HG02852 (cell line): ENCODE data around the gene ETV7.
"Not testable (repeated sequence)": the region's sequence is repeated elsewhere in the genome, so short reads cannot be mapped to it uniquely, and the experiment has no call there.

Experiments used
- ATAC-seq: cut with Tn5 transposase; IDR thresholded peaks from one replicate; pipeline ENCODE4 v1.9.1; 2021; ENCODE audit warnings: mild to moderate bottlenecking, moderate library complexity; ENCODE audit not compliant: unreplicated experiment

The ETV7 gene

GRCh38 chr6:36387440-36388303 lies at the start of gene ETV7:
ETV7 (minus strand) TSS chr6:36387669; CDS start chr6:36387541, 128 bp downstream.
- no peak for ATAC-seq

GRCh38 chr6:36436466-36436865 lies 49.0 kb upstream of the ETV7 start:
- ATAC-seq = no peak

- ATAC-seq = no peak
These were observed 44.7 kb upstream of the ETV7 start for GRCh38 chr6:36432151-36432671.

GRCh38 chr6:36431197-36431596 lies 43.7 kb upstream of the ETV7 start:
- ATAC-seq = no peak

- no peak for ATAC-seq
These were observed 42.9 kb upstream of the ETV7 start for GRCh38 chr6:36430351-36430750.

- ATAC-seq = no peak
These were observed 41.4 kb upstream of the ETV7 start for GRCh38 chr6:36428911-36429310.

- no peak for ATAC-seq
These were observed 39.2 kb upstream of the ETV7 start for GRCh38 chr6:36426622-36427021.

GRCh38 chr6:36423101-36423824 lies 35.8 kb upstream of the ETV7 start:
- peak; percentile 93 for ATAC-seq

- no peak for ATAC-seq
These were observed 35.2 kb upstream of the ETV7 start for GRCh38 chr6:36422714-36423100.

GRCh38 chr6:36419310-36419709 lies 31.8 kb upstream of the ETV7 start:
- no peak for ATAC-seq

GRCh38 chr6:36418558-36418957 lies 31.1 kb upstream of the ETV7 start:
- no peak for ATAC-seq

- ATAC-seq = no peak
These were observed 27.0 kb upstream of the ETV7 start for GRCh38 chr6:36414481-36414880.

GRCh38 chr6:36413489-36414480 lies 26.3 kb upstream of the ETV7 start:
- no peak for ATAC-seq

- ATAC-seq = not testable (repeated sequence)
These were observed 22.2 kb upstream of the ETV7 start for GRCh38 chr6:36409718-36410117.

- ATAC-seq = no peak
These were observed 16.7 kb upstream of the ETV7 start for GRCh38 chr6:36404164-36404563.

- no peak for ATAC-seq
These were observed 15.0 kb upstream of the ETV7 start for GRCh38 chr6:36402481-36402880.

- no peak for ATAC-seq
These were observed 12.5 kb upstream of the ETV7 start for GRCh38 chr6:36399970-36400369.

- no peak for ATAC-seq
These were observed 5.2 kb upstream of the ETV7 start for GRCh38 chr6:36392621-36393020.

- ATAC-seq = no peak
These were observed 1.9 kb upstream of the ETV7 start for GRCh38 chr6:36389353-36389752.

GRCh38 chr6:36386495-36387439 lies 702 bp downstream of the ETV7 start:
- ATAC-seq = no peak
